Stimulated activated CD8-positive, alpha-beta memory T cell treated with anti-CD3 and anti-CD28 coated beads, Interleukin-12 subunit alpha, Interleukin-12 subunit beta, amount 100 ng/mL, for 4 hours (primary cell): ENCODE data around the gene PHF2.

Experiments used
- DNase-seq: peaks from one replicate; pipeline ENCODE4 v3.0.0-alpha.2; 2020; ENCODE audit warnings: low read depth

Gene PHF2

GRCh38 chr9:93630806-93631411 is 54.5 kb downstream of the PHF2 start:
- DNase-seq: no peak

DNA sequence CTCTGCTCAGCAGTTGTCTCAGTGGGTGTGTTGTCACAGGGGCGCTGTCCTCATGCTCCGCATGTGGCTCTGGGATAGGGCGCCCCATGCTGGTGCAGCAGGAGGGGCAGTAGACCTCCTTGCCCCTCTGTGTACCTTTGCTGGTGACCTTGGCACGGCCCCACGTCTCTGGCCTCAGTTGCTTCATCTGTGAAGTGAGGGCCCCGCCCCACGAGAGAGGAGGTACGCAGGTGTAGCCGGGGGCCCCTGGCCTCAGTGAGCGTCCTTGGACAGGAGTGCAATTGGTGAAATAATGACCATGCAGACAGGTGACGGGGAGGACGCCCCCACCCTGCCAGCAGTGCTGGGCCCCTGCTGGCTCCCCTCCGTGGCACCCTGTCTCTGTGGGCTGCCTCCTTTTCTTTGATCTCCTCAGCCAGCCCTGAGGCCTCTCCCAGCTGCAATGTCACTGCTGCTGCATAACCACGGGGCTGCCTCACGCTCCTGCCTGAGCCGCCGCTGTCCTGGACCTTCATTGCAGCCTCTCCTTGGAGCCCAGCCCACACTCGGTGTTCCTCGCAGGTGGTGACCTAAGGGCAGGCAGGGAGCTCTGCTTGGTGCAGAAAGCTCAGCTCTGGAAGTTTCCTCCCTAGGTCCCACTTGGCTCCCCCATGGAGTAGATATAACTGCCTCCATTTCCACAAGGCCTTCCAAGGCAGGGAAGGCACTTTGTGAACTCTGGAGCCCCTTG is 57.3 kb downstream of the PHF2 start:
- no peak for DNase-seq

DNA sequence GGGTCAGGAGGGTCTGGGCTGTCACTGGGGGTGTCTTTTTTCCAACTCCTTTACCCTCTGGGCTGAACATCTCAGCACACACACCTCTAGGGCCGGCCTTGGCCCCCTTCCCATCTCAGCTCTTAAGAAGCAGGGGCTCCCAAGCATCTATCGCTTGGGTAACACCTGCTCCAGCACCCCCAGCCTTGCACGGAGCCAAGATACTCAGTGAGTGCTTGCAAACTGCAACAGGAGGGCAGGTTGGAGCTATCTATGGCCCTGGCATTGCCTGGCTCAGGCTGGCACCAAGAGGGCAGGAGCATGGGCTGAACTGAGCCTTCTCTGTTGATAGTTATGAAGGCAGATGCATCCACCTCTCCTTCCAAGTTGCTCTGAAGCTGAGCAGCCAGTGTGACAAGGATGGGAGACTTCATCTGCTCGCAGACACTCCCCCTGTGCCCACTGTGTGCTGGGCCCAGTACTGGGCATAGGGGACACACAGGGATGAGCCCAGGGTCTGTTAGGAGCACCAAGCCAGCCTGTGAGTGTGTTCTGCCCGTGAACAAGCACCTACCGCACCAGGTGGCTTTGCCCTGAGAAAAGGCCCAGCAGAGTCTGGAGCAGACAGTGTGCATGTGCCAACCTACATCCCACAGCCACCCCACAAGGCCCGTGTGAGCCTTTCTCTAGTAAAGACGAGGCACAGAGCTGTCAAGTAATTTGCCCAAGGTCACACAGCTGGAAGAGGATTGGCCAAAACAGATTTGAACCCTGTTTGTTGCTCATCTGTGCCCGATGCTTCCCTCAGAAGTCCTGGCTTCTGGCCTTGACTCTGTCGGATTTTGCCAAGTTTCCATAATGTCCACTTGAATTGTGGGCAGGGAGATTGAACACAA is 58.2 kb downstream of the PHF2 start:
- DNase-seq: no peak

- no peak for DNase-seq
Measured at GRCh38 chr9:93635186-93636107, 59.1 kb downstream of the PHF2 start.

GRCh38 chr9:93636172-93636661 is 59.8 kb downstream of the PHF2 start:
- no peak for DNase-seq

DNA sequence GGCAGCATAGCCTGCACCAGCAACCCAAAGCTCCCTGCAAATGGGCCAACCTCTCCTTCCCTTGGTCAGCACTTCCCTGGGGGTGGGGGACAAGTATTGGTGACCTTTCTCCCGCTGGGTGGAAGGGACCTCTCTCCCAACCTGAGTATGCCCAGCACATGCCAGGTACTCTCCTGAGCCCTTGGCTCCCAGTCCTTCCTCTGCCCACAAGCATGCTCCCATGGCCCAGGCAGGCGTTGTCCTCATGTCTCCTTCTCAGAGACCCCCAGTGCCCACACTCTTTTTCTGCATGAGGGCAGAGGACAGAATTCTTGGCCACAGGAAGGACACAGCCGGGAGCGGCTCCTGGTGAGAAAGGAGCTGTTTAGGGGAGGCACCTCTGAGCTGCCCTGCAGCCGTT is 60.3 kb downstream of the PHF2 start:
- no peak for DNase-seq

DNA sequence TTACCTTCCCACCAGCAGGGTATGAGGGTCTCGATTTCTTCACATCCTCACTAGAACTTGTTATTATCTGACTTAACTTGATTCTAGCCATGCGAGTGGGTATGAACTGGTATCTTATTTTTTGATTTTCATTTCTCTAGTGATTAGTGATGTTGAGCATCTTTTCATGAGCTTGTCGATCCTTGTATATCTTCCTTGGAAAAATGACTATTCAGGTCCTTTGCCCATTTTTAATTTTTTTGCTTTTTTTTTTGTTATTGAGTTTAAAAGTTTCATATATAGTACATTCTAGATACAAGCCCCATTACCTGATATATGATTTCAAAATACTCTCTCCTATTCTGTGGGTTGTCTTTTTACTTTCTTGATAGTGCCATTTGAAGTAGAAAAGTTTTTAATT is 61.5 kb downstream of the PHF2 start:
- no peak for DNase-seq

- no peak for DNase-seq
Measured at GRCh38 chr9:93640027-93640426, 63.6 kb downstream of the PHF2 start.

- DNase-seq: no peak
Measured at GRCh38 chr9:93642961-93643360, 66.6 kb downstream of the PHF2 start.

GRCh38 chr9:93644397-93645088 is 68.2 kb downstream of the PHF2 start:
- DNase-seq: no peak

GRCh38 chr9:93645149-93645889 is 68.9 kb downstream of the PHF2 start:
- DNase-seq: no peak

DNA sequence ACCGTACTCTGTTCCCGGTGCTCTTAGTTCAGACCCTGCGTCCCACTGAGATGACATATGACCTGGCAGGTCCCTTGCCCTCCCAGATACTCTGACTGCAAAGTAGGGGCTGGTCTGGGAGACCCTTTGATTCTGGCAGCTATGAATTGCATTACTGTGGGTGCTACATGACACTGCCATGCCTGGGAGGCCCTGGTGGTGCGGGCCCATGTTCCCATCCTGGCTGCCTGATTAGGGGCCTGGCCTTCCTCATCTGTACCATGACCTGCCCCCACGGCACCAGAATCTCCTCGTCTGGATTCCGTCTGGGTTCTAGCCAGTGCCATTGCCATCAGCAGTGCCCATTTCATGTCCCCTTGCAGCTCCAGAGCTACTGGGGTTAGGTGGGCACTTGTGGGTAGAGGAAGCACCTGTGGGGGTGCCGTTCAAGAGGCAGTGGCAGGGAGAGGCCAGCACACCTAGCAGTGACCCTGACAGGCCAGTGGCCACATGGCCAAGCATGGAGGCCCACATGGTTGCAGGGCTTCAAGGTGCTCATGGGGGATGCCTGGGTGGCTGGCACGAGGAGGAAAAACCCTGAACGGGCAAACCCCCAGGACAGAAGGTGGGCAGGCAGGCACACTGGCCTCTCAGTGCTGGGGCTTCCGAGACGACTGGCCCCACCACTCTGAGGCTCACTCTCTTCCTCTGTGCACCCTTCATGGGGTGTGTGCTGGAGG is 69.7 kb downstream of the PHF2 start:
- no peak for DNase-seq

DNA sequence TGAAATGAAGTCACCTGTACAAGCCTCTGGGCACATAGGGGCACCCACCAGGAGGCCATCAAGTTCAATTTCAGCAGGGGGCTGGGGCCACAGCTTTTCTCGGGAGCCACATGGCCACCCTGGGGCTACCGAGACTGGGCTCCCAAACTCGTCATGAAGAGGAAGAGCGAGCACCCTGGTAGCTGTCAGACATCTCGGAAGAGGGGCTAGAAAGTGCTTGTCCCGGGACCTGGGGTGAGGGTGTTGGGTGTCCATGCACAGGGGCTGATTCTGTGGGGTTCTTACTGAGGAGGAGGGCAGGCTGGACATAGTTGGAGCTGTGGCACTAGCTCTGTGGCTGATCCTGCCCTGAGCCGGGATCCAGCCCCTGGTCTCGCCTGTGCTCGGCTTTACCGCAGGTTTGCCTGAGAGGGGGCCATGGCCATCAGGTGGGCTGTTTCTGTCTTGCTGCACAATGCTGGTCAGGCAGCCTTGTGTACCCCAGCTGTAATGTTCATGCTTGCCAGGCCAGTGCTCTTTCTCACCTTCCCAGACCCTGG is 70.3 kb downstream of the PHF2 start:
- no peak for DNase-seq

- no peak for DNase-seq
Measured at GRCh38 chr9:93648181-93648580, 71.8 kb downstream of the PHF2 start.

- no peak for DNase-seq
Measured at GRCh38 chr9:93648836-93649235, 72.5 kb downstream of the PHF2 start.

- no peak for DNase-seq
Measured at GRCh38 chr9:93649610-93650261, 73.4 kb downstream of the PHF2 start.

GRCh38 chr9:93650448-93650847 is 74.1 kb downstream of the PHF2 start:
- DNase-seq: no peak

DNA sequence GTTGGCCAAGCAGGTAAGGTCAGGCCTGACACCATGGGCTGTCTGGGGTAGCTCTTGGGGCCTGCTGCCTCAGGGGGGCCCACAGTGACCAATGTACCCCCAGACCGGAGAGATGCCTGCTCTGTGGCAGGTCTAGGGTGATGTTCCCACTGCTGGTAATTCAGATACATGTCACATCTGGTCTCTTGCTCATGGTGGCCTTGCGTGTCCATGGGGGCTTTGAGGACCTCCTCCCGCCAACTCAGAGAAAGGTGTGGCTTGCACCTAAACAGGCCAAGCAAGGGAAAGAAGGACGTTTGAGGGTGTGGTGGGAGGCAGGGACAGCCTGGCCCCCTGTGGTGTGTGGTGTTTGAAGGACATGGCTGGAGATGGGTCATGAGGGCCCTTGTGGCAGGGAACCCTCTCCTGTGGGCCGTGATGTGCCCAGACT is 75.2 kb downstream of the PHF2 start:
- DNase-seq: no peak
